ENCODE results near the gene CAD.
"Not testable (repeated sequence)": the region's sequence is repeated elsewhere in the genome, so short reads cannot be mapped to it uniquely, and the experiment has no call there.

The CAD gene

GRCh38 chr2:27258051-27258450, 40.9 kb downstream of the CAD start:
- no peaks in the 10 kb centered on the region for H3K9me3 ChIP-seq (ENCODE audit: control insufficient read depth in 2 of 2, low read length in 2 of 2)
- H3K4me1 ChIP-seq (ENCODE audit: control insufficient read depth, insufficient read depth, low read length), result peaks cover 15% of the 10 kb centered on the region
- H3K36me3 ChIP-seq (ENCODE audit: control insufficient read depth in 2 of 2, insufficient read depth in 2 of 2, low read length in 2 of 2), result no peaks in the 10 kb centered on the region
- no peak overlapping the region for H3K9ac ChIP-seq (ENCODE audit: low read length in 2 of 2)
- no peak overlapping the region for H3K27ac ChIP-seq (ENCODE audit: low read length)
- no peak overlapping the region for H3K4me3 ChIP-seq (ENCODE audit: low read length in 2 of 2)
- H3K27me3 ChIP-seq (ENCODE audit: control insufficient read depth in 1 of 2, insufficient read depth in 2 of 2, low read length in 2 of 2), result peaks cover 59 to 60% of the 10 kb centered on the region in 2 donors

- peaks cover 36% of the 10 kb centered on the region for H3K4me1 ChIP-seq (ENCODE audit: control insufficient read depth, insufficient read depth, low read length)
- no peak overlapping the region for H3K27ac ChIP-seq (ENCODE audit: low read length)
- no peaks in the 10 kb centered on the region for H3K9me3 ChIP-seq (ENCODE audit: control insufficient read depth in 2 of 2, low read length in 2 of 2)
- H3K27me3 ChIP-seq (ENCODE audit: control insufficient read depth in 1 of 2, insufficient read depth in 2 of 2, low read length in 2 of 2), result peaks cover 71 to 79% of the 10 kb centered on the region in 2 donors
- no peak overlapping the region for H3K9ac ChIP-seq (ENCODE audit: low read length in 2 of 2)
- H3K4me3 ChIP-seq (ENCODE audit: low read length in 2 of 2), result no peak overlapping the region
- H3K36me3 ChIP-seq (ENCODE audit: control insufficient read depth in 2 of 2, insufficient read depth in 2 of 2, low read length in 2 of 2), result no peaks in the 10 kb centered on the region
Measured at GRCh38 chr2:27261241-27261925, 44.2 kb downstream of the CAD start.

- peaks cover 70 to 79% of the 10 kb centered on the region in 2 donors for H3K27me3 ChIP-seq (ENCODE audit: control insufficient read depth in 1 of 2, insufficient read depth in 2 of 2, low read length in 2 of 2)
- no peaks in the 10 kb centered on the region for H3K9me3 ChIP-seq (ENCODE audit: control insufficient read depth in 2 of 2, low read length in 2 of 2)
- no peak overlapping the region for H3K4me3 ChIP-seq (ENCODE audit: low read length in 2 of 2)
- H3K36me3 ChIP-seq (ENCODE audit: control insufficient read depth in 2 of 2, insufficient read depth in 2 of 2, low read length in 2 of 2), result no peaks in the 10 kb centered on the region
- peaks cover 36% of the 10 kb centered on the region for H3K4me1 ChIP-seq (ENCODE audit: control insufficient read depth, insufficient read depth, low read length)
- H3K27ac ChIP-seq (ENCODE audit: low read length), result no peak overlapping the region
- H3K9ac ChIP-seq (ENCODE audit: low read length in 2 of 2), result no peak overlapping the region
Measured at GRCh38 chr2:27261926-27262298, 44.7 kb downstream of the CAD start.

- Histone ChIP-seq H3K9ac (ENCODE audit: low read length in 2 of 2) (no peak within 1 kb of the TSS), H3K27me3 (ENCODE audit: control insufficient read depth in 1 of 2, insufficient read depth in 2 of 2, low read length in 2 of 2) (peaks cover 70 to 79% of the 10 kb centered on the region in 2 donors), H3K36me3 (ENCODE audit: control insufficient read depth in 2 of 2, insufficient read depth in 2 of 2, low read length in 2 of 2) (no peaks in the 10 kb centered on the region), H3K27ac (ENCODE audit: low read length) (no peak within 1 kb of the TSS), H3K4me1 (ENCODE audit: control insufficient read depth, insufficient read depth, low read length) (peaks cover 36% of the 10 kb centered on the region), H3K9me3 (ENCODE audit: control insufficient read depth in 2 of 2, low read length in 2 of 2) (no peaks in the 10 kb centered on the region), H3K4me3 (ENCODE audit: low read length in 2 of 2) (peak within 1 kb of the TSS; percentile 26 to 63)
Measured at GRCh38 chr2:27262379-27263286, 45.5 kb downstream of the CAD start, which contains the start of gene SLC30A3. Gene SLC30A3 (minus strand): TSS chr2:27263047. CDS start chr2:27262906, 141 bp downstream.

GRCh38 chr2:27263287-27264252, 46.4 kb downstream of the CAD start:
- Histone ChIP-seq H3K9me3 (ENCODE audit: control insufficient read depth in 2 of 2, low read length in 2 of 2) (no peaks in the 10 kb centered on the region), H3K36me3 (ENCODE audit: control insufficient read depth in 2 of 2, insufficient read depth in 2 of 2, low read length in 2 of 2) (no peaks in the 10 kb centered on the region), H3K4me3 (ENCODE audit: low read length in 2 of 2) (peak overlapping the region; percentile 26 to 63), H3K27me3 (ENCODE audit: control insufficient read depth in 1 of 2, insufficient read depth in 2 of 2, low read length in 2 of 2) (peaks cover 64 to 80% of the 10 kb centered on the region in 2 donors), H3K4me1 (ENCODE audit: control insufficient read depth, insufficient read depth, low read length) (peaks cover 36% of the 10 kb centered on the region), H3K27ac (ENCODE audit: low read length) (no peak overlapping the region), H3K9ac (ENCODE audit: low read length in 2 of 2) (no peak overlapping the region)

DNA sequence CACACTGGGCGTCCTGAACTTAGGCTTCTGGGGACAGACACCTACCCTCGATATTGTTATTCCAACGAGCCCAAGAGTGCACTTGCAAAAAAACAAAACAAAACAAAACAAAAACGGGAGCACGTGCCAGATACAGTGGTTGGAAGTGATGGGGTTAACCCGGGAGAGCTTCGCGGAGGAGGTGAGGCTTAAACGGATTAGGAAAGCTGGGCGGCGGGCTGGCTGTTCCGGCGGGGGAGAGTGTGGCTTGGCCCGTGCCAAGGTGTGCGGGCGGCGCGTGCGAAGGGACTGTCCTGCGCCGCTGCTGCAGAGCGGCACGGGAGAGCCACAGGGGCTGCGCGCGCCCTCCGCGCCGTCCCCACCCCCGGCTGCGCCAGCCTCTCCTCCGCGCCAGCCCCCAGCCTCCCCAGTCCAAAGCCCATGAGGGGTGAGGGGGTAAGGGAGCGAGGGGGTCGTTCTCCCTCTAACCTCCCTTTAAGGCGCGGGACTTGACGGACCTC, 47.1 kb downstream of the CAD start:
- Histone ChIP-seq H3K9me3 (ENCODE audit: control insufficient read depth in 2 of 2, low read length in 2 of 2) (no peaks in the 10 kb centered on the region), H3K4me3 (ENCODE audit: low read length in 2 of 2) (peak overlapping the region; percentile 34 to 60), H3K27ac (ENCODE audit: low read length) (no peak overlapping the region), H3K27me3 (ENCODE audit: control insufficient read depth in 1 of 2, insufficient read depth in 2 of 2, low read length in 2 of 2) (peaks cover 62 to 76% of the 10 kb centered on the region in 2 donors), H3K4me1 (ENCODE audit: control insufficient read depth, insufficient read depth, low read length) (peaks cover 36% of the 10 kb centered on the region), H3K9ac (ENCODE audit: low read length in 2 of 2) (no peak overlapping the region), H3K36me3 (ENCODE audit: control insufficient read depth in 2 of 2, insufficient read depth in 2 of 2, low read length in 2 of 2) (no peaks in the 10 kb centered on the region)

DNA sequence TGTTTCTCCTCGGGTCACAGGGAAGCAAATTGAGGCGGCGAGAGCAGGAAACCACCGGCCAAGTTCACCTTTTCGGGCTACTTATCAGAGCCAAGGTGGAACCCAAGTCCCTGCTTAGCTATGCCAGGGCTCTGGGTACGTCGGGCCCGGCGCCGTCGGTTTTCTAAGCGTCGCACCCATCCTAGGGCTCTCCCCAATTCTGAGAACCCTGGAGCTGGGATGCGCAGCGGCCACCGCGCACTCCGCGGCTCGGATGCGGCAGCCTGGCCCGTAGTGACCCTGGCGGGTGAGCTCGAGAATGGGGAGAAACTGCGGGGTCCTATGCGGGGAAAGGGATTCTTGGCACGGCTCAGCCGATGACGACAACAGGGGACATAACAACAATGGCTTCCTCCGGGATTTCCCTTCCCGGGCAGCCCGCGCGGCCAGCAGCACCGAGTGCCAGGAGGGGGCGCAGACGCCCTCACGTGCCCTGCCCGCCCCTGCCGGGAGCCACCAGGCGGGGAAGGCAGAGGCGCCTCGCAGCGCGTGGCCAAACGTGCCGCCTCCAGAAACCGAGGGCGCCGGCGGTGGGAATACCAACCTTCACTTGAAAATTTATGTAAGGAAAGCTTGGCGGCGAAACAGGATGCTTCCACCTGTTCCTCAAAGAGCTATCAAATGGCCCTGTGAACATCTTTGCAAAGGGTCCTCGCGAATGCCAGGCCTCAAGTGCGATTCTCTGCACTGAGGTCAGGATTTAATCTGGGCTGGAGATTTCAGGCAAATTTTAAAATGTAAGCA, 47.8 kb downstream of the CAD start:
- H3K27ac ChIP-seq (ENCODE audit: low read length), result no peak overlapping the region
- H3K4me3 ChIP-seq (ENCODE audit: low read length in 2 of 2), result peak overlapping the region; percentile 34 to 59
- peaks cover 36% of the 10 kb centered on the region for H3K4me1 ChIP-seq (ENCODE audit: control insufficient read depth, insufficient read depth, low read length)
- no peak overlapping the region for H3K9ac ChIP-seq (ENCODE audit: low read length in 2 of 2)
- no peaks in the 10 kb centered on the region for H3K9me3 ChIP-seq (ENCODE audit: control insufficient read depth in 2 of 2, low read length in 2 of 2)
- H3K27me3 ChIP-seq (ENCODE audit: control insufficient read depth in 1 of 2, insufficient read depth in 2 of 2, low read length in 2 of 2), result peaks cover 59 to 72% of the 10 kb centered on the region in 2 donors
- H3K36me3 ChIP-seq (ENCODE audit: control insufficient read depth in 2 of 2, insufficient read depth in 2 of 2, low read length in 2 of 2), result no peaks in the 10 kb centered on the region

DNA sequence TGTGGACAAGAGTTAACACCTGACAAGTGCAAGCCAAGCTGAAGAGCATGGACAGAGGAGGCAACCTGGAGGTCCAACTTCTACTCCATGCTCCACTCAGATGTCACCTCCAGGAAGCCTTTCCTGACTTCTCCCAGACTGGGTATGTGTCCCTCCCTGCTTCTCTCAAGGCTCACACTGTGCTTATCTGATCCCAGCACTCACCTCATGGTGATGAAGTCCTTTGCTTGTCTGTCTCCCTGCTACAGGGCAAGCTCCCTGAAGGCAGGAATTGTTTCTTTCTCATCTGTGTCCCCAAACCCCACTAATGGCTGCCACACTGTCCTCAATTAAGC, 48.3 kb downstream of the CAD start:
- H3K4me3 ChIP-seq (ENCODE audit: low read length in 2 of 2), result no peak overlapping the region
- peaks cover 36% of the 10 kb centered on the region for H3K4me1 ChIP-seq (ENCODE audit: control insufficient read depth, insufficient read depth, low read length)
- no peak overlapping the region for H3K9ac ChIP-seq (ENCODE audit: low read length in 2 of 2)
- H3K9me3 ChIP-seq (ENCODE audit: control insufficient read depth in 2 of 2, low read length in 2 of 2), result no peaks in the 10 kb centered on the region
- H3K27ac ChIP-seq (ENCODE audit: low read length), result no peak overlapping the region
- no peaks in the 10 kb centered on the region for H3K36me3 ChIP-seq (ENCODE audit: control insufficient read depth in 2 of 2, insufficient read depth in 2 of 2, low read length in 2 of 2)
- H3K27me3 ChIP-seq (ENCODE audit: control insufficient read depth in 1 of 2, insufficient read depth in 2 of 2, low read length in 2 of 2), result peaks cover 53 to 68% of the 10 kb centered on the region in 2 donors

- Histone ChIP-seq H3K4me1 (ENCODE audit: control insufficient read depth, insufficient read depth, low read length) (peaks cover 19% of the 10 kb centered on the region), H3K27me3 (ENCODE audit: control insufficient read depth in 1 of 2, insufficient read depth in 2 of 2, low read length in 2 of 2) (peaks cover 44 to 49% of the 10 kb centered on the region in 2 donors)
- H3K9ac ChIP-seq (ENCODE audit: low read length in 2 of 2); H3K36me3 ChIP-seq (ENCODE audit: control insufficient read depth in 2 of 2, insufficient read depth in 2 of 2, low read length in 2 of 2); H3K4me3 ChIP-seq (ENCODE audit: low read length in 2 of 2); H3K27ac ChIP-seq (ENCODE audit: low read length); H3K9me3 ChIP-seq (ENCODE audit: control insufficient read depth in 2 of 2, low read length in 2 of 2): not testable (repeated sequence)
Measured at GRCh38 chr2:27268296-27268695, 51.1 kb downstream of the CAD start.

Measured in stomach smooth muscle (tissue), 2 donors.